GM23338 (cell line): ENCODE data around the gene TMEM238. TPM values are rescaled to one million over a fixed set of nuclear protein-coding genes. Genes with fewer than 3 reads are reported as not detected.

Source experiments
- ATAC-seq: fragments of 200-7000 bp; cut with Tn5 transposase; 3 replicates; pipeline ENCODE4 v1.9.1; 2020
- DNase-seq: peaks from one replicate; pipeline ENCODE4 v3.0.0-alpha.2; 2015; ENCODE audit warnings: low spot score
- H2AFZ ChIP-seq: fragments of 200-600 bp; sonication (generic); 2 replicates; pipeline ENCODE4 v1.8.0; 2016; ENCODE audit warnings: antibody characterized with exemption, mild to moderate bottlenecking, moderate library complexity
- H3F3A ChIP-seq: fragments of 200-600 bp; sonication (generic); replicated peaks from 2 replicates; pipeline ENCODE4 v1.8.0; 2017; ENCODE audit warnings: antibody characterized with exemption, mixed run types, low read depth
- H3K27ac ChIP-seq: fragments of 200-600 bp; sonication (generic); 2 replicates; pipeline ENCODE4 v1.6.1; 2016; ENCODE audit warnings: low read depth
- H3K27me3 ChIP-seq: fragments of 200-600 bp; sonication (generic); 2 replicates; pipeline ENCODE4 v1.8.0; 2016; ENCODE audit warnings: mild to moderate bottlenecking, mixed run types, moderate library complexity; ENCODE audit not compliant: insufficient read depth
- H3K36me3 ChIP-seq: fragments of 200-600 bp; sonication (generic); 2 replicates; pipeline ENCODE4 v1.8.0; 2016; ENCODE audit warnings: mild to moderate bottlenecking; ENCODE audit not compliant: insufficient read depth
- H3K4me1 ChIP-seq: fragments of 200-600 bp; sonication (generic); 2 replicates; pipeline ENCODE4 v1.8.0; 2016; ENCODE audit warnings: mild to moderate bottlenecking, moderate library complexity; ENCODE audit not compliant: insufficient read depth
- H3K4me2 ChIP-seq: fragments of 200-600 bp; sonication (generic); 2 replicates; pipeline ENCODE4 v1.7.1; 2017; ENCODE audit warnings: mixed run types
- H3K4me3 ChIP-seq: fragments of 200-600 bp; sonication (generic); 2 replicates; pipeline ENCODE4 v1.6.1; 2016; ENCODE audit warnings: mixed run types
- H3K79me2 ChIP-seq: fragments of 200-600 bp; sonication (generic); replicated peaks from 2 replicates; pipeline ENCODE4 v1.8.0; 2017; ENCODE audit warnings: mild to moderate bottlenecking; ENCODE audit not compliant: insufficient read depth
- H3K9me2 ChIP-seq: fragments of 200-600 bp; sonication (generic); 2 replicates; pipeline ENCODE4 v1.8.0; 2017; ENCODE audit not compliant: insufficient read depth
- H4K20me1 ChIP-seq: fragments of 200-600 bp; sonication (generic); replicated peaks from 2 replicates; pipeline ENCODE4 v1.8.0; 2017; ENCODE audit warnings: mild to moderate bottlenecking; ENCODE audit not compliant: insufficient read depth
- H3K27ac Mint-ChIP-seq: 2 replicates; pipeline ENCODE4 v1.8.0; 2020; ENCODE audit warnings: inconsistent platforms, mild to moderate bottlenecking, moderate library complexity, mixed read lengths
- H3K27me3 Mint-ChIP-seq: 3 replicates; pipeline ENCODE4 v1.8.0; 2022; ENCODE audit warnings: low read depth, mild to moderate bottlenecking, moderate library complexity, mixed read lengths, inconsistent platforms; ENCODE audit not compliant: insufficient read depth, poor library complexity
- H3K36me3 Mint-ChIP-seq: 3 replicates; pipeline ENCODE4 v1.8.0; 2021; ENCODE audit warnings: low read depth, mild to moderate bottlenecking, inconsistent platforms, moderate library complexity, mixed read lengths
- H3K4me1 Mint-ChIP-seq: 3 replicates; pipeline ENCODE4 v1.8.0; 2020; ENCODE audit warnings: mild to moderate bottlenecking, inconsistent platforms, mixed read lengths
- H3K4me3 Mint-ChIP-seq: 3 replicates; pipeline ENCODE4 v1.8.0; 2021; ENCODE audit warnings: moderate library complexity, mild to moderate bottlenecking, inconsistent platforms, mixed read lengths
- H3K9me3 Mint-ChIP-seq: 3 replicates; pipeline ENCODE4 v1.8.0; 2020; ENCODE audit warnings: moderate library complexity, mild to moderate bottlenecking, inconsistent platforms, mixed read lengths
- CREB1 ChIP-seq: fragments of 250-450 bp; sonication (Bioruptor Pico); IDR thresholded peaks from 2 replicates; pipeline ENCODE4 v1.5.0; 2020; ENCODE audit warnings: low read depth, mild to moderate bottlenecking, moderate library complexity
- CTCF ChIP-seq, 2 experiments: fragments of 200-600 bp in 1 of 2; sonication (generic) in 1 of 2; conservative IDR thresholded peaks; 2 replicates each; pipeline versions ENCODE4 v1.5.1 to v1.6.1; 2016 to 2017; ENCODE audit warnings: antibody characterized with exemption in 2 of 2, low read depth in 2 of 2, mild to moderate bottlenecking in 2 of 2, moderate library complexity in 1 of 2
- ETS1 ChIP-seq: IDR thresholded peaks from 2 replicates; pipeline ENCODE4 v1.6.1; 2016; ENCODE audit warnings: antibody characterized with exemption
- EZH2 ChIP-seq: fragments of 200-600 bp; sonication (generic); IDR thresholded peaks from one replicate; pipeline ENCODE4 v1.8.0; 2017; ENCODE audit warnings: antibody characterized with exemption, mild to moderate bottlenecking, low read depth; ENCODE audit not compliant: unreplicated experiment
- EZH2phosphoT487 ChIP-seq: fragments of 200-600 bp; sonication (generic); IDR thresholded peaks from one replicate; pipeline ENCODE4 v1.8.1; 2018; ENCODE audit warnings: antibody characterized with exemption; ENCODE audit not compliant: unreplicated experiment
- JUNB ChIP-seq: IDR thresholded peaks from one replicate; pipeline ENCODE4 v1.6.1; 2016; ENCODE audit warnings: antibody characterized with exemption; ENCODE audit not compliant: unreplicated experiment
- POLR2AphosphoS5 ChIP-seq: IDR thresholded peaks from 2 replicates; pipeline ENCODE4 v1.6.1; 2016; ENCODE audit warnings: antibody characterized with exemption, low read depth
- REST ChIP-seq: IDR thresholded peaks from one replicate; pipeline ENCODE4 v1.6.1; 2018; ENCODE audit warnings: antibody characterized with exemption; ENCODE audit not compliant: unreplicated experiment
- ZNF114 ChIP-seq: fragments of 250-450 bp; sonication (Bioruptor Pico); IDR thresholded peaks from 2 replicates; pipeline ENCODE4 v1.5.0; 2020; ENCODE audit warnings: mild to moderate bottlenecking, moderate library complexity
- ZNF331 ChIP-seq: fragments of 250-450 bp; sonication (Bioruptor Pico); IDR thresholded peaks from 2 replicates; pipeline ENCODE4 v1.5.0; 2020; ENCODE audit warnings: low read depth, mild to moderate bottlenecking, moderate library complexity
- polyA plus RNA-seq: library from polyadenylated mRNA; unstranded; fragments of >200 nt; fragmentation: Nextera tagmentation; extraction: Ambion mirVana; gene quantifications from 2 replicates; pipeline ENCODE4 v1.2.1, GENCODE V29; 2016
- total RNA-seq: library from RNA; depleted of rRNA; stranded (reverse); fragments of >200 nt; shearing (Covaris generic); gene quantifications from 2 replicates; pipeline ENCODE4 v1.2.3, GENCODE V29; 2014

Gene TMEM238
- total and polyA plus RNA-seq, 2 experiments from 2014 or later, result 0.55 to 7.5 TPM

GRCh38 chr19:55419624-55420236, 35.6 kb upstream of the TMEM238 start:
- H3K79me2 ChIP-seq, result no peaks in the 10 kb centered on the region
- peaks cover 17% of the 10 kb centered on the region for H3K27me3 Mint-ChIP-seq
- no peak overlapping the region for H3K4me3 ChIP-seq
- no peaks in the 10 kb centered on the region for H3K4me1 ChIP-seq
- H3K36me3 ChIP-seq, result no peaks in the 10 kb centered on the region
- no peak overlapping the region for H3K4me3 Mint-ChIP-seq
- no peaks in the 10 kb centered on the region for H3K9me2 ChIP-seq
- no peaks in the 10 kb centered on the region for H3F3A ChIP-seq
- TF ChIP-seq CREB1 (CRISPR knock-in tag), result no peak
- no peak for TF ChIP-seq ZNF114 (CRISPR knock-in tag)
- no peak for TF ChIP-seq REST
- no peak for TF ChIP-seq ZNF331
- TF ChIP-seq ETS1, result no peak
- no peak for TF ChIP-seq CTCF (conservative IDR thresholded peaks at IDR 0.05; ENCODE audit: low read depth in 2 of 2)
- H4K20me1 ChIP-seq, result no peaks in the 10 kb centered on the region
- peaks cover 7% of the 10 kb centered on the region; the same call in 1 of the 2 replicates for H3K27me3 ChIP-seq
- H3K4me2 ChIP-seq, result no peak overlapping the region
- ATAC-seq, result no peak; the same call in 2 of the 3 replicates
- H3K27ac Mint-ChIP-seq, result no peak overlapping the region
- peaks cover 14% of the 10 kb centered on the region for H3K9me3 Mint-ChIP-seq
- no peak overlapping the region for H3K27ac ChIP-seq
- H3K36me3 Mint-ChIP-seq, result no peaks in the 10 kb centered on the region; the same call in 2 of the 3 replicates
- no peak overlapping the region for H2AFZ ChIP-seq
- no peak for DNase-seq
- H3K4me1 Mint-ChIP-seq, result peaks cover 2% of the 10 kb centered on the region; the same call in 2 of the 3 replicates

GRCh38 chr19:55419103-55419502, 35.0 kb upstream of the TMEM238 start:
- Histone ChIP-seq H2AFZ (no peak overlapping the region), H3K4me1 (no peaks in the 10 kb centered on the region), H3K27me3 (peaks cover 7% of the 10 kb centered on the region; the same call in 1 of the 2 replicates), H3K27ac (no peak overlapping the region), H3F3A (no peaks in the 10 kb centered on the region), H3K4me2 (no peak overlapping the region), H3K36me3 (no peaks in the 10 kb centered on the region), H4K20me1 (no peaks in the 10 kb centered on the region), H3K4me3 (no peak overlapping the region), H3K79me2 (no peaks in the 10 kb centered on the region), H3K9me2 (no peaks in the 10 kb centered on the region)
- Mint-ChIP-seq H3K4me1 (peaks cover 2% of the 10 kb centered on the region; the same call in 2 of the 3 replicates), H3K36me3 (no peaks in the 10 kb centered on the region; the same call in 2 of the 3 replicates), H3K27me3 (peaks cover 19% of the 10 kb centered on the region), H3K9me3 (peaks cover 14% of the 10 kb centered on the region), H3K4me3 (no peak overlapping the region), H3K27ac (no peak overlapping the region)
- DNase-seq, result no peak
- no peak for ATAC-seq
- no peak for TF ChIP-seq EZH2phosphoT487
- no peak for TF ChIP-seq CREB1 (CRISPR knock-in tag)
- no peak for TF ChIP-seq POLR2AphosphoS5
- TF ChIP-seq JUNB, result no peak
- no peak for TF ChIP-seq ETS1
- TF ChIP-seq ZNF331, result no peak
- no peak for TF ChIP-seq REST
- TF ChIP-seq EZH2, result no peak
